Neural progenitor cell (in vitro differentiated cells): Measurements from ENCODE around the gene MAP2K5.

ENCODE experiments used
- EZH2phosphoT487 ChIP-seq: fragments of 200-600 bp; sonication (generic); IDR thresholded peaks from 2 replicates; pipeline ENCODE4 v1.6.1; 2017; ENCODE audit warnings: antibody characterized with exemption
- TF ChIP-seq, protein P1 (sequence below): fragments of 200-600 bp; sonication (generic); IDR thresholded peaks from 2 replicates; pipeline ENCODE4 v1.5.1; 2017; ENCODE audit warnings: antibody characterized with exemption, mild to moderate bottlenecking

DNA sequence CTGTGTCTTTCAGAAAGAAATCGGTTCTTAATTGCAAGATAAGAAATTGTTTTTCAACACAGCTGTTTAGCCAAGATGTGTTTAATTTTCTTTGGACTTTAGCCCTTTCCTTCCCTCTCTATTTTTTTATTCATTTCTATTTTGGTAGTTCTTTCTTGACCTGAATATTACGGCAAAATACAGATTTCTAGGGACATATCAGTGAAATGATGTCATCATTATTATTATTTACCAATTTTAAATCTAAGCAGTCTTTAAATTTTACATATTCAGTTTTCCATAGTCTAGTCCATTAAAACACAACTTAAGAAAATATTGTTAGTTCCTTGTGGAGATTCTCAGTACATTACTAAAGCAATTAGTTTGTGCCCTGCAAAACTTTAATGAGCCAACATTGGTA is 104.3 kb downstream of the MAP2K5 start:
- TF ChIP-seq, protein P1, sequence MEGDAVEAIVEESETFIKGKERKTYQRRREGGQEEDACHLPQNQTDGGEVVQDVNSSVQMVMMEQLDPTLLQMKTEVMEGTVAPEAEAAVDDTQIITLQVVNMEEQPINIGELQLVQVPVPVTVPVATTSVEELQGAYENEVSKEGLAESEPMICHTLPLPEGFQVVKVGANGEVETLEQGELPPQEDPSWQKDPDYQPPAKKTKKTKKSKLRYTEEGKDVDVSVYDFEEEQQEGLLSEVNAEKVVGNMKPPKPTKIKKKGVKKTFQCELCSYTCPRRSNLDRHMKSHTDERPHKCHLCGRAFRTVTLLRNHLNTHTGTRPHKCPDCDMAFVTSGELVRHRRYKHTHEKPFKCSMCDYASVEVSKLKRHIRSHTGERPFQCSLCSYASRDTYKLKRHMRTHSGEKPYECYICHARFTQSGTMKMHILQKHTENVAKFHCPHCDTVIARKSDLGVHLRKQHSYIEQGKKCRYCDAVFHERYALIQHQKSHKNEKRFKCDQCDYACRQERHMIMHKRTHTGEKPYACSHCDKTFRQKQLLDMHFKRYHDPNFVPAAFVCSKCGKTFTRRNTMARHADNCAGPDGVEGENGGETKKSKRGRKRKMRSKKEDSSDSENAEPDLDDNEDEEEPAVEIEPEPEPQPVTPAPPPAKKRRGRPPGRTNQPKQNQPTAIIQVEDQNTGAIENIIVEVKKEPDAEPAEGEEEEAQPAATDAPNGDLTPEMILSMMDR, result no peak
- TF ChIP-seq EZH2phosphoT487, result no peak
